HepG2 (cell line): ENCODE data around the gene HECA. TPM values are rescaled to one million over a fixed set of nuclear protein-coding genes. Genes with fewer than 3 reads are reported as not detected.

ENCODE experiments used
- ATAC-seq: fragments of 200-7000 bp; cut with Tn5 transposase; 3 replicates; pipeline ENCODE4 v1.9.1; 2020; ENCODE audit warnings: mild to moderate bottlenecking, moderate library complexity
- BruUV-seq: library from RNA; stranded (reverse); fragments of 400-500 nt; replicated peaks from 2 replicates; lab custom pipeline; 2021; lab: Mats Ljungman, UMichigan
- CTCF ChIA-PET: fragments of 300-600 bp; formaldehyde crosslinking; extraction: SDS; loops from one replicate; lab custom pipeline; 2021; ENCODE audit warnings: low total read pairs, inconsistent platforms, low intra/inter-chr PET ratio; lab: Yijun Ruan, JAX
- POLR2A ChIA-PET: fragments of 350-600 bp; sonication (Branson Sonifier 250); formaldehyde crosslinking; loops from one replicate; lab custom pipeline; 2020; ENCODE audit warnings: antibody characterized with exemption, inconsistent platforms; lab: Yijun Ruan, JAX
- DNase-seq: peaks from one replicate; pipeline ENCODE4 v3.0.0-alpha.2; 2015; ENCODE audit warnings: low spot score
- FAIRE-seq: peaks from 3 replicates; lab custom pipeline; 2011; peaks lifted over from hg19 to GRCh38; lab: Jason Lieb, UNC
- H2AFZ ChIP-seq: one replicate; pipeline ENCODE4 v1.6.1; 2011; ENCODE audit warnings: low read length, inconsistent platforms
- H3K27ac ChIP-seq: fragments of 300-600 bp; 3 replicates; pipeline ENCODE4 v1.8.0; 2011; ENCODE audit warnings: mixed run types, mild to moderate bottlenecking, mixed read lengths, low read length, inconsistent platforms; ENCODE audit not compliant: insufficient read depth; ENCODE audit errors: extremely low read length
- H3K27me3 ChIP-seq, 2 experiments: fragments of 200-600 bp in 1 of 2; 2 replicates in 1 of 2; 3 replicates in 1 of 2; pipeline versions ENCODE4 v1.6.0 to v1.8.0; 2011; ENCODE audit warnings: low read length in 2 of 2, mild to moderate bottlenecking in 2 of 2, moderate library complexity in 2 of 2, inconsistent platforms in 1 of 2; ENCODE audit not compliant: insufficient read depth in 2 of 2, control insufficient read depth in 1 of 2
- H3K36me3 ChIP-seq, 2 experiments: fragments of 200-600 bp in 1 of 2; replicated peaks in 1 of 2; 2 replicates in 1 of 2; 3 replicates in 1 of 2; pipeline versions ENCODE4 v1.5.1 to v1.8.0; 2011; ENCODE audit warnings: low read length in 2 of 2, inconsistent platforms in 1 of 2; ENCODE audit not compliant: insufficient read depth in 2 of 2, control insufficient read depth in 1 of 2
- H3K4me1 ChIP-seq: 2 replicates; pipeline ENCODE4 v1.5.1; 2012; ENCODE audit warnings: low read length, inconsistent platforms; ENCODE audit not compliant: insufficient read depth
- H3K4me2 ChIP-seq: 2 replicates; pipeline ENCODE4 v1.6.0; 2011; ENCODE audit warnings: low read depth, low read length, inconsistent platforms
- H3K4me3 ChIP-seq, 3 experiments: fragments of 200-600 bp in 1 of 3; sonication (generic), shearing (Covaris generic) in 1 of 3; replicated peaks in 1 of 3; 2 replicates each; pipeline ENCODE4 v1.5.1; 2011 to 2016; ENCODE audit warnings: low read length in 3 of 3, inconsistent platforms in 2 of 3, low read depth in 2 of 3, mild to moderate bottlenecking in 2 of 3, control low read depth in 1 of 3, mixed read lengths in 1 of 3; ENCODE audit not compliant: insufficient read depth in 1 of 3
- H3K79me2 ChIP-seq: one replicate; pipeline ENCODE4 v1.6.1; 2011; ENCODE audit warnings: low read length, inconsistent platforms; ENCODE audit not compliant: insufficient read depth
- H3K9ac ChIP-seq: 2 replicates; pipeline ENCODE4 v1.6.0; 2011; ENCODE audit warnings: mild to moderate bottlenecking, low read depth, low read length, inconsistent platforms; ENCODE audit not compliant: insufficient read depth
- H3K9me3 ChIP-seq: 2 replicates; pipeline ENCODE4 v1.5.1; 2012; ENCODE audit warnings: mild to moderate bottlenecking, low read length
- H4K20me1 ChIP-seq: 2 replicates; pipeline ENCODE4 v1.6.0; 2011; ENCODE audit warnings: inconsistent platforms, mild to moderate bottlenecking, low read length, moderate library complexity; ENCODE audit not compliant: insufficient read depth
- ATRX ChIP-seq: sonication (generic); formaldehyde crosslinking; IDR thresholded peaks from 2 replicates; pipeline ENCODE4 v1.4.0; 2020; ENCODE audit warnings: missing genetic modification reagents, borderline replicate concordance
- CENPX ChIP-seq: sonication (generic); formaldehyde crosslinking; IDR thresholded peaks from 2 replicates; pipeline ENCODE4 v1.9.0; 2021; ENCODE audit warnings: mild to moderate bottlenecking, missing genetic modification reagents, moderate library complexity
- ELF1 ChIP-seq: sonication (generic); formaldehyde crosslinking; IDR thresholded peaks from 2 replicates; pipeline ENCODE4 v1.4.0; 2020; ENCODE audit warnings: missing genetic modification reagents
- ELF3 ChIP-seq: IDR thresholded peaks from 2 replicates; pipeline ENCODE4 v1.6.1; 2016; ENCODE audit warnings: missing genetic modification reagents, missing compliant biosample characterization
- GABPA ChIP-seq, 2 experiments: IDR thresholded peaks; 2 replicates each; pipeline ENCODE4 v1.6.1; 2011 to 2016; ENCODE audit warnings: low read depth in 2 of 2, low read length in 1 of 2, missing biosample characterization in 1 of 2, missing genetic modification characterization in 1 of 2
- PHF21A ChIP-seq: sonication (generic); formaldehyde crosslinking; IDR thresholded peaks from 2 replicates; pipeline ENCODE4 v1.5.0; 2020; ENCODE audit warnings: mild to moderate bottlenecking, missing genetic modification reagents
- SRSF9 ChIP-seq: fragments of 200-400 bp; formaldehyde crosslinking; IDR thresholded peaks from 2 replicates; pipeline ENCODE4 v1.6.1; 2018; ENCODE audit warnings: borderline replicate concordance, mild to moderate bottlenecking, low read depth, low read length; ENCODE audit not compliant: insufficient read depth, poor library complexity, severe bottlenecking
- ZNF17 ChIP-seq: sonication (generic); formaldehyde crosslinking; IDR thresholded peaks from 2 replicates; pipeline ENCODE4 v1.5.0; 2020; ENCODE audit warnings: mild to moderate bottlenecking, missing genetic modification reagents
- ZNF234 ChIP-seq: sonication (generic); formaldehyde crosslinking; conservative IDR thresholded peaks from 2 replicates; pipeline ENCODE4 v1.5.1; 2020; ENCODE audit warnings: mild to moderate bottlenecking, missing genetic modification reagents
- ZNF282 ChIP-seq: fragments of 450-650 bp; IDR thresholded peaks from 2 replicates; pipeline ENCODE4 v1.6.1; 2018; ENCODE audit not compliant: partially characterized antibody
- ZNF382 ChIP-seq: sonication (generic); formaldehyde crosslinking; IDR thresholded peaks from 2 replicates; pipeline ENCODE4 v1.5.0; 2020; ENCODE audit warnings: missing genetic modification reagents, mild to moderate bottlenecking, borderline replicate concordance
- ZNF598 ChIP-seq: sonication (generic); formaldehyde crosslinking; IDR thresholded peaks from 2 replicates; pipeline ENCODE4 v1.5.1; 2020; ENCODE audit warnings: mild to moderate bottlenecking, missing genetic modification reagents, borderline replicate concordance
- ZNF703 ChIP-seq: sonication (generic); formaldehyde crosslinking; IDR thresholded peaks from 2 replicates; pipeline ENCODE4 v1.5.1; 2020; ENCODE audit warnings: missing genetic modification reagents, mild to moderate bottlenecking, moderate library complexity, borderline replicate concordance
- ZNF777 ChIP-seq: sonication (generic); formaldehyde crosslinking; IDR thresholded peaks from 2 replicates; pipeline ENCODE4 v1.4.0; 2020; ENCODE audit warnings: missing genetic modification reagents
- WGBS: methylation state at CpG from one replicate; pipeline ENCODE4 v1.1.6; 2017; ENCODE audit warnings: low lambda C conversion rate; 5-methylcytosine and 5-hydroxymethylcytosine counted together
- in situ Hi-C: cut with HindIII; loops from 2 replicates; pipeline ENCODE4 v1.10.0; 2017; ENCODE audit warnings: low pct_unique_long_range_greater_than_20kb; ENCODE audit not compliant: extremely low pct_ligation_motif_present
- intact Hi-C: fragments of 100-400 bp; cut with micrococcal nuclease; formaldehyde crosslinking; loops from one replicate; pipeline ENCODE4 v1.10.0; 2022; ENCODE audit not compliant: unreplicated experiment
- polyA plus RNA-seq, 8 experiments: library from polyadenylated mRNA; depleted of rRNA in 3 of 8; stranded (reverse) in 7 of 8; unstranded in 1 of 8; fragments of >200 nt; fragmentation: Illumina TruSeq in 4 of 8; extraction: Trizol in 4 of 8; gene quantifications; 2 replicates each; pipeline versions ENCODE4 v1.2.1 to v1.2.3, GENCODE V29; 2011 to 2016; ENCODE audit warnings: low read depth in 4 of 8, missing spikeins in 1 of 8, mixed read lengths in 1 of 8; ENCODE audit not compliant: insufficient read depth in 1 of 8
- total RNA-seq, 5 experiments: library from RNA; depleted of rRNA; stranded (reverse); fragments of >200 nt; fragmentation: Illumina TruSeq; extraction: Trizol; gene quantifications; 2 replicates each; pipeline ENCODE4 v1.2.3, GENCODE V29; 2016; ENCODE audit warnings: low read depth in 1 of 5
- TF ChIP-seq, protein P1 (sequence below): sonication (generic); formaldehyde crosslinking; IDR thresholded peaks from 2 replicates; pipeline ENCODE4 v1.8.1; 2023; ENCODE audit warnings: mild to moderate bottlenecking, missing genetic modification reagents
- TF ChIP-seq, protein P2 (sequence below): sonication (generic); formaldehyde crosslinking; IDR thresholded peaks from 2 replicates; pipeline ENCODE4 v1.5.0; 2020; ENCODE audit warnings: missing genetic modification reagents
- TF ChIP-seq, protein P3 (sequence below): sonication (generic); formaldehyde crosslinking; IDR thresholded peaks from 2 replicates; pipeline ENCODE4 v1.4.0; 2020; ENCODE audit warnings: missing genetic modification reagents

HECA gene
- total and polyA plus RNA-seq, 2 of the 13 experiments (the other 11 are each of a cell fraction or from before 2014, with no cell fraction given) = 0.18 to 0.49 TPM

DNA sequence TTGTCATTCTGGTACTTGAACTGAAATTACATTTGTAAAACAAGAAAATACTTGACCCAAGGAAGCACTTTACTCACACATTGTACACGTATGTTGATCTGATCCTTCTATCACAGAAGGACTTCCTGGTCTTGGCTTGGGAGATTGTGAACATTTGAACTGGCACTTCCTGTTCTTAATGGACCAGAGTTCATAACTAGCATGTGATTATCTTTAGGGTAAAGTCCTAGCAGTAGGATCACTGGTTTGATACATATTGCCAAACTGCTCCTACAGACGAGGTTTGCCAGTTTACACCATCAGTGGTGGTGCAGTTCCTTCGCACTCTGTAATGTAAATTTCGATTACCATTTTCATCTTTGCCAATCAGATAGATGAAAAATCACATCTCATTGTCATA, 12.7 kb downstream of the HECA start:
- Histone ChIP-seq H3K27me3 (no peaks in the 10 kb centered on the region), H3K27ac (no peak overlapping the region), H3K4me3 (no peak overlapping the region), H3K9ac (no peak overlapping the region), H3K4me1 (no peaks in the 10 kb centered on the region), H3K36me3 (no peaks in the 10 kb centered on the region), H3K79me2 (no peaks in the 10 kb centered on the region), H3K4me2 (no peak overlapping the region), H3K9me3 (no peaks in the 10 kb centered on the region), H2AFZ (no peak overlapping the region), H4K20me1 (no peaks in the 10 kb centered on the region)
- BruUV-seq = no TSS peak
- intact Hi-C loops = no loop called here
- ATAC-seq = no peak
- TF ChIP-seq ZNF17 (CRISPR knock-in tag) (no peak), ZNF703 (CRISPR knock-in tag) (no peak), PHF21A (CRISPR knock-in tag) (no peak), ZNF598 (CRISPR knock-in tag) (no peak), ELF1 (CRISPR knock-in tag) (peak; percentile 29; the same call in 1 of the 2 replicates), ATRX (CRISPR knock-in tag) (no peak), ZNF234 (CRISPR knock-in tag) (no peak), ELF3 (0 out of 2 replicates have a peak, but pooled peaks have one; percentile 32), SRSF9 (no peak), GABPA (IDR thresholded peaks at IDR 0.05; ENCODE audit: low read depth, low read length) (no peak), GABPA (CRISPR knock-in tag; IDR thresholded peaks at IDR 0.05; ENCODE audit: low read depth) (peak; percentile 54; the same call in 1 of the 2 replicates), ZNF282 (no peak), CENPX (CRISPR knock-in tag) (no peak), ZNF777 (CRISPR knock-in tag) (no peak), ZNF382 (CRISPR knock-in tag) (no peak)
- TF ChIP-seq, protein P1, sequence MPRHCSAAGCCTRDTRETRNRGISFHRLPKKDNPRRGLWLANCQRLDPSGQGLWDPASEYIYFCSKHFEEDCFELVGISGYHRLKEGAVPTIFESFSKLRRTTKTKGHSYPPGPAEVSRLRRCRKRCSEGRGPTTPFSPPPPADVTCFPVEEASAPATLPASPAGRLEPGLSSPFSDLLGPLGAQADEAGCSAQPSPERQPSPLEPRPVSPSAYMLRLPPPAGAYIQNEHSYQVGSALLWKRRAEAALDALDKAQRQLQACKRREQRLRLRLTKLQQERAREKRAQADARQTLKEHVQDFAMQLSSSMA (CRISPR knock-in tag) = no peak
- TF ChIP-seq, protein P2, sequence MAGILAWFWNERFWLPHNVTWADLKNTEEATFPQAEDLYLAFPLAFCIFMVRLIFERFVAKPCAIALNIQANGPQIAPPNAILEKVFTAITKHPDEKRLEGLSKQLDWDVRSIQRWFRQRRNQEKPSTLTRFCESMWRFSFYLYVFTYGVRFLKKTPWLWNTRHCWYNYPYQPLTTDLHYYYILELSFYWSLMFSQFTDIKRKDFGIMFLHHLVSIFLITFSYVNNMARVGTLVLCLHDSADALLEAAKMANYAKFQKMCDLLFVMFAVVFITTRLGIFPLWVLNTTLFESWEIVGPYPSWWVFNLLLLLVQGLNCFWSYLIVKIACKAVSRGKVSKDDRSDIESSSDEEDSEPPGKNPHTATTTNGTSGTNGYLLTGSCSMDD (CRISPR knock-in tag) = no peak
- TF ChIP-seq, protein P3, sequence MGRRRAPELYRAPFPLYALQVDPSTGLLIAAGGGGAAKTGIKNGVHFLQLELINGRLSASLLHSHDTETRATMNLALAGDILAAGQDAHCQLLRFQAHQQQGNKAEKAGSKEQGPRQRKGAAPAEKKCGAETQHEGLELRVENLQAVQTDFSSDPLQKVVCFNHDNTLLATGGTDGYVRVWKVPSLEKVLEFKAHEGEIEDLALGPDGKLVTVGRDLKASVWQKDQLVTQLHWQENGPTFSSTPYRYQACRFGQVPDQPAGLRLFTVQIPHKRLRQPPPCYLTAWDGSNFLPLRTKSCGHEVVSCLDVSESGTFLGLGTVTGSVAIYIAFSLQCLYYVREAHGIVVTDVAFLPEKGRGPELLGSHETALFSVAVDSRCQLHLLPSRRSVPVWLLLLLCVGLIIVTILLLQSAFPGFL (CRISPR knock-in tag) = no peak
- 56% methylated on average over 4 of the region's 4 CpGs for WGBS
- in situ Hi-C loops = no loop called here
- no peak for FAIRE-seq
- POLR2A ChIA-PET = no interaction called here
- DNase-seq = no peak
- CTCF ChIA-PET = no interaction called here
